Activated CD8-positive, alpha-beta memory T cell treated with anti-CD3 and anti-CD28 coated beads for 48 hours (primary cell): Measurements from ENCODE around the gene CAMSAP1.

ENCODE experiments used
- DNase-seq, 3 experiments: peaks; one replicate each; pipeline ENCODE4 v3.0.0-alpha.2; 2020; ENCODE audit warnings: low read depth in 2 of 3, low spot score in 2 of 3

The CAMSAP1 gene

DNA sequence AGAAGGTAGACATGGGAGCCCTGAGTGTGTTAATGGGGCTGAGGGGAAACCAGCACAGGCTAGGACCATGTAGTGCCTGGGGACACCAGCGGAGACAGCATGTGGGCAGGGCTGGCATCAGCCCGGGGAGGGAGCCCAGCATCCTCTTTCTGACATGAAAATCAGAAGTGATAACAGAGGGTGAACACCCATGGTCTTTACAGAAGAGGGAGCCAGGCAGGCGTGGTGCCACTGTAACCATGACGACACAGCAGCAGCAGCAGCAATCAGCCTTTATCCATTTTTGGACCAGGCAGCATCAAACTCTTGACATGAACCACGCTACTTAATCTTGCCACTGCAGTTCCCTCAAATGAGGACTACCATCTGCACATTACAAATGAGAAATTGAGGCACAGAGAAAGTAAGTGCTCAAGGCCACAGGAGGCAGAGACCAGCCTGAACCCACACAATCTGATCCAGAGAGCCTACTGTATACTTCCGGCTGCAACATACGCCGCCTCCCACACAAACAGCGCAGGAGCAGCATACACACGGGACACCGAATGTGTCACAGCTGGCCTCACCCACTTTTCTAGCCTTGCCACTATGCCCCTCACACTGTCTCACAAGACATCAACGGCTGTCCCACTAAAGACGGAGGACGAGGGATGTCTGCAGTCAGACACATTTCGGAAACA lies 23.8 kb downstream of the CAMSAP1 start:
- no peak for DNase-seq

DNA sequence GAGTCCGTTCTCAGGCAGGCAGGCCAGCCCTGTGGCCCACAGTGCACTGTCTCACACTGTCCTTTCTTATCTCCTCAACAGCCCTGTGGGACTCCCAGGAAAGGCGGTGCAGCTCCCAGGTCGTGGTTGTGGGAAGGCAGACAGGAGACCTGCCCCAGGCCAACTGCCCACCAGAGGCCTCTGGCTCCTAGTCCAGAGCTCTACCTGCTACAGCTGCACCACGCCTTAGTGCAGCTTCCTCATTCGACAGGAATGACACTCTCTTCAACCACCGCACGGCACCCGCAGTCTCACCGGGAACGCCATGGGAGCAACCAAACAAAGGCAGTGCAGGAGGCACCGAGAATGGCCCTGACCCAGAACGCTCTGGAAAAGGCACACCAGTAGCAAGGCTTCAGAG lies 25.3 kb downstream of the CAMSAP1 start:
- no peak for DNase-seq

DNA sequence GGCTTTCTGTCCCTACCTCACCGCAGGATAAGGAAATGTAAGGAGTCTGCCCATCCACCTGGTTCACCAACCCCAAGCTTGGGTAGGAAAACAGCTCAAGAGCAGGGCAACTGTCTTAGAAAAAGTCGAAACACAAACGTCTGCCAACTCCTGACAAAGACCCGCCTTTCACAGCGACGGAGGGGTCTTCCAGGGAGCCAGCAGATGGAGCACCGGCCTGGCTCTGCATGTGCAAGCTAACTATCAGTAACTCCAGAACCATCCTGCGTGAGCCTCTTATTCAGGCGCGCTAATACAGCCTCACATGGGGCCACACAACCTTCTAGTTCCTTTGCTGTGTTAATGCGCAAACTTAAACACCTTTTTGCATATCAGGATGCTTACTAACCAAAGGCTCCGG lies 26.9 kb downstream of the CAMSAP1 start:
- no peak for DNase-seq

DNA sequence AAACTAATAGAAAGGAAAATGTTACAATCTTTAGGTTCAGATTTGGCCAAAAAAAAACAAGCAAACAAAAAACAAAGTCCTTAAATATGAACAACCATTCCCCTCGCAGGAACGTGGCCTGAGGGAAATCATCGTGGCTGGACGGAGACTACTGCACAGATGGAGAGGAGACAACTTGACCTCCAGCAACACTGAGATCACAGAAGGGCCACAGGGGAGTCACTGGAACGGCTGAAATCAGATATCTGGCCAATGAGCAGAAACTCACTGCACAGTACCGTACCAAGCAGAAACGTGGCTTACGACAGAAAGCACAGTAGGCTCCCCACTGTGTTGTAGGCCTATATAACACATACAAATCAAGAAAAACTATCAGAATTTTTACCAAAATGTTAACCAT lies 27.7 kb downstream of the CAMSAP1 start:
- no peak for DNase-seq

DNA sequence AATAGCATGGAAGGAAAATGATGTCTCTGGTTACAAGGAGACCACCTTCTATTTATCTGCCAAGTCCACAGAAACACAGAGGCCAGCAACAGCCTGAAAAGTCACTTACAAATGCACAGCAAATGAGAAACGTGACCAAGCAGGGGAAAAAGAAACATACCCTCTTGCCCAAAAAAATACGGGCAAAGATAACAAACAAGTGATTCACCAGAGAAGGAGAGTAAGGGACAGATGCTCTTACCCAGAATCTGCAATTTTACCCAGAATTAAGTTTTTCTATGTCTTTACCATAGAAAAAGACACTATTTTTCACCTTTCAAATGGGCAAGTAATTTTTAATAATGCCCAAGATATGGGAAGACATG lies 28.1 kb downstream of the CAMSAP1 start:
- no peak for DNase-seq

- DNase-seq: no peak
These were observed 28.7 kb downstream of the CAMSAP1 start for GRCh38 chr9:135878528-135879236.

DNA sequence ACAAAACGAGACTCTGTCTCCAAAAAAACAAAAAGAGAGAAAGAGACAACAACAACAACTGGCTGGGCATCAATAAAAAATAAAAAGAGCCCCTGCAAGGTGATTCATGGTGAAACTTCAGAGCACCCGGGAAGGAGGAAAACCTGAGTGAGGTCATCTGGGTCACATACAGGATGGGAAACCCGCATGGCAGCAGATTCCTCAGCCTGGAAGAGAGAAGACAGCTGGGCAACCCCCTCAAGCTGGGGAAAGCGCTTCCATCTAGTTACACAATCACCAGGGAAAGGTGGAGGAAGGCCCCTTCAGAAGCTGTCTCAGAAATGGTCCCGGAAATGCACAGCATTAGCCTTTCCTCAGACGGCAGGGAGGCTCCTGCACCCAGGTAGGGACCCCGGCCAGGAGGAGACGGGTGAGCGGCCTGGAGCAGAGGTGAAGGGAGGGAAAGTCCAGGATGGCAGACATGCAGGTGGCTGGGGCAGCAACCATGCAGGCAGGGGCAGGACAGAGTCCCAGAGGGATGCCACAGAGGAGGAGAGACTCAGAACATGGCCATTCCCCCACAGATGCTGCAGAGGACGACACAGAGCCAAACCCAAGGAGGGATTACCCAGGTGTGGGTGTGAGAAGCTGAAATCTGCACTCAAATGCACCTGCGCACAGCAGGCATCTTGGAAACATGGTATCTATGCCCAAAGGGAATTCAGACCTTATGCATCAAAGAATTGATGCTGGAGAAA lies 29.4 kb downstream of the CAMSAP1 start:
- DNase-seq: no peak

DNA sequence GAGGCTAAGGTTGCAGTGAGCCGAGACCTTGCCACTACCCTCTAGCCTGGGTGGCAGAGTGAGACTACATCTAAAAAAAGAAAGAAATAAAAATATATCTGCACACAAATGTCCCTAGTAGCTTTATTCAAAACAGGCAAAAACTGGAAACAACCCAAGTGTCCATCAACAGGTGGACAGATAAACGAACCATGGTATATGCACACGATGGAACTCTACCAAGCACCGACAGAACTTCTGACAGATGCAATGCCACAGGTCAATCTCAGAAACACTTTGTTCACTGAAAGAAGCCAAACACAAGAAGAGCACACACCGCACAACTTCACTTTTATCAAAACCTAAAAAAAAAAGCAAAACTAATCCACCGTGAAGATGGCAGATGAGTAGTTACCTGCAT lies 30.4 kb downstream of the CAMSAP1 start:
- no peak for DNase-seq

DNA sequence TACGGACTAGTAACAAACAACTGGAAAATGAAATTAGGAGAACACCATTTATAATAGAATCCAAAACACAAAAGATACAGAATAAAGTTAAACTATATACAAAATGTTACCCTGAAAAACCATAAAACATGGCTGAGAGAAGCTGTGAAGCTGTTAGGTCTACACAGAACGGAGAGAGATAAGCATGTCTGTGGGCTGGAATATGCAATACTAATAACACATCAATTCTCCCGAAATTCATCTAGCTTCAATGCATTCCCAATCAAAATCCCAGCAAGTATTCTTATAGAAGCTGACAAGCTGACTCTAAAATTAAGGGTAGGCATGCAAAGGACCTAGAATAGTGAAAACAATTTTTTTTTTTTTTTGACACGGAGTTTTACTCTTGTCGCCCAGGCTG lies 32.5 kb downstream of the CAMSAP1 start:
- DNase-seq: no peak

GRCh38 chr9:135869909-135870308 lies 37.4 kb downstream of the CAMSAP1 start:
- DNase-seq: no peak

- DNase-seq: no peak
These were observed 41.8 kb downstream of the CAMSAP1 start for GRCh38 chr9:135865531-135865930.

DNA sequence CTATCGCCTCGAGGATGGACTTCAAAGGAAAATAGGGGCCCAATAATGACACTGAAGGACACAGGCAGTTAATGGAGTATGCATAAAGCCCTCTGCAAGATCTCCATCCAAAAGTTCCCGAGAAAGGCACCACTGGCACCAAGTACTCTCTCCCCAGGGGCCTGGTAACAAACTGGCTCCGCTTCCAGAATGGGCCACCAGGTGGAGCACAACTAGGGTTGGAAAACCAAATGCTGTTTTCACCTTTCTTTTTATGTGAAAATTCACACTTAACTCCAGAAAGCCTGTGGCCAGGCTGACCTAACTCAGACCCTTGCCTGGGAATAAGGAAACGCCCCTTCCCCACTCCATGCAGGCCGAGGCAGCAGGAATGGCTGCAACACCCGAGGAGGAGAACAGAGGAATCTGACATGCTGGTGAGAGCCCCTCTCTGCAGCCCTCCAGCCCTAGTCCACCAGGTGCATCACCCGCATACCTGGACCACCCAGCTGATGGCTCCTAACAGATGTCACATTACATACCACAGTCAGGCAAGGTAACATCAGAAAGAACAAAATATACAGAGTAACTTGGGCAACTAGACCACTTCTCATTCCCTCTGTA lies 42.8 kb downstream of the CAMSAP1 start:
- peak in 2 of 3 experiments; percentile 55 to 61 for DNase-seq

GRCh38 chr9:135862809-135863208 lies 44.5 kb downstream of the CAMSAP1 start:
- DNase-seq: no peak

GRCh38 chr9:135858491-135859185 lies 48.7 kb downstream of the CAMSAP1 start:
- DNase-seq: no peak

- no peak for DNase-seq
These were observed 49.5 kb downstream of the CAMSAP1 start for GRCh38 chr9:135857843-135858242.

DNA sequence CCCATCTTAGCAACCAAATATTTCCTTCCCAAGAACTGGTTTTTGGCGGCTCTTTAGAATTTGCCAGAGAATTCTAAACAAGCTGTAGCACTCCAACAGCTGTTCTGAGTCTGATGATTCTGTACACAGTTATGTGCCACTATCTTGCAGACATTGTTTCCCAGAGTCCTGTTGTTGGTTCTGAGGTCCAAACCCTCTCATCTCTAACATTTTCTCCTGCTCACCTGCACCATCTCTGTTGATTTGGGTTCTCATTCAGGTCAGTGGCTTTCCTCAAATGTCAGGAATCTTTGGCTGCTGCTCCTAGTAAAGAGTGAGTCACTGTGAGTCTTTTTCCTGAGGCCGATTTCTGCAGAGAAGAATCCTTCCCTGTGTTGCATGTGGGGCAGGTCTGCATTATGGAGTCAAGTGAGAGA lies 50.0 kb downstream of the CAMSAP1 start:
- DNase-seq: no peak

GRCh38 chr9:135851748-135852147 lies 55.6 kb downstream of the CAMSAP1 start:
- no peak for DNase-seq

DNA sequence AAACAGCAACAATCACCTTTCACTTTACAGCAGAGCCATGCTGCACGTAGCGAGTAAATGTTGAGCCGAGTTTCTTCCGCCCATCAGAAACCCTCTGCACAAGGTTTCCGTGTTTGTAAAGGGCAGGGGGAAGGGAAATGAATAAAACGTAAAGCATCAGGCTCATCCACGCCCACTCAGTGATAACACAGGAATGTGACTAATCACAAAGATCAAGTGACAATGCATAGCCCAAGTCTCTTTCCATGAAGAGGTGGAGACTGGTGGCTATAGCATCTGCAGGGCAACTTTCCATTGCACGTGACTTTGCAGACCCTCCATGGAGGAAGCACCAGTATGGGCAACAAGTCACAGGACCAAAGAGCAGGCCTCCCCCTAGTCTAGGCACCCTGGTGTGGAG lies 56.6 kb downstream of the CAMSAP1 start:
- no peak for DNase-seq

DNA sequence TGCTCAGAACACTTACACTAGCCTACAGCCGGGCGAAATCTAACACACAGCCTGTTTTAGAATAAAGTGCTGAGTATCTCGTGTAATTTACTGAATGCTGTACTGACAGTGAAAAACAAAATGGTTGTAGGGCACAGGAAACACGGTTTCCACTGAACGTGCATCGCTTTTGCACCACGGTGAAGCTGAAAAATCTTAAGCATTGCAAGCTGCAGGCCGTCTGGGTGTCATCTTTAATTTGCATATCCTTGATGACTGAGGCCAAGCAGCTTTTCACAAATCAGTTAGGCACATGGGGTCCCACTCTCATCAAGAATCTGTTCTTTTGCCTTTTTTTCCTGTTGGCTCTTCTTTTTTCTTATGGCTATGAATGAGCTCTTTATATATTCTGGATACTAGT lies 58.2 kb downstream of the CAMSAP1 start:
- DNase-seq: no peak

- no peak for DNase-seq
These were observed 58.9 kb downstream of the CAMSAP1 start for GRCh38 chr9:135848341-135849047.

DNA sequence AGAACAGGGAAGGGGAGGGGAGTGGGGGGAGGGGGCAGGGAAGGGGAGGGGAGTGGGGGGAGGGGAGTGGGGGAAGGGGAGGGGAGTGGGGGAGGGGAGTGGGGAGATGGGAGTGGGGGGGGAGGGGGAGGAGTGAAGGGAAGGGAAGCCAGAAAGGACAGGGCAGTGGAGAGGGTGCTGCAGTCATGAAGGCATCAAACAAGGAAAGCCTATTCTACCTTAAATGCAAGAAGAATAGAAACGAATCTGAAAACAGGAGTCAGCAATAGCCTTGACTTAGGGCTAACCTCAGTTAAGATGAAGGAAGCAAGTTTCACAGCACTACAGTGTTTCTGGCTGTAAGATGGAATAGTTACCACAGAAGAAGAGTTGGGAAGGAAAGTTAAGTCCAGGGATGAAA lies 59.5 kb downstream of the CAMSAP1 start:
- no peak for DNase-seq
